ENCODE results near the gene CYB5R2.

Gene CYB5R2

DNA sequence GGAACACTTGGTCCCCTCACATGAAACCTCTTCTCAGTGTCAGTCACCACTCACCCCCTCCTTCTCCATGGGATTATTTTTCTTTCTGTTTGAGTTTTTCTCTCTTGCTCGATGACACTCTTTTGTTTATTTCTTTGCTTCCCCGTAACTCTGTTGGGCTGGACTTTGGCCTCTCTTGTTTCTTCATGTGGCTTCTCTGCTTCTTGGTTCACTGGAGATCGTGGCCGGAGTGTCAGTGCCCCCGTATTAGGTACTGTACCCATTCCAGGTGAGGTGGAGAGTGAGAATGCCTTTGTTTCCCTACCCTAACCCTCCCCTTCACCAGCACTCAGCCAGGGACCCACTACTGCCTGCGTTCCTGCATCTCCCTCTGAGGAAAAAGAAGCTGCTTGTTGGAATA, 32.5 kb downstream of the CYB5R2 start:
- TF ChIP-seq RAD21 (IDR thresholded peaks at IDR 0.05; ENCODE audit: low read depth) = no peak
- TF ChIP-seq NFIC (IDR thresholded peaks at IDR 0.05) = no peak

- no peak for TF ChIP-seq REST (IDR thresholded peaks at IDR 0.05; ENCODE audit: low read depth)
- TF ChIP-seq NFIC (IDR thresholded peaks at IDR 0.05) = peak; percentile 64
- TF ChIP-seq, protein P1, sequence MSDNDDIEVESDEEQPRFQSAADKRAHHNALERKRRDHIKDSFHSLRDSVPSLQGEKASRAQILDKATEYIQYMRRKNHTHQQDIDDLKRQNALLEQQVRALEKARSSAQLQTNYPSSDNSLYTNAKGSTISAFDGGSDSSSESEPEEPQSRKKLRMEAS (IDR thresholded peaks at IDR 0.05) = no peak
- TF ChIP-seq TCF12 (IDR thresholded peaks at IDR 0.05; ENCODE audit: low read depth) = no peak
Observed at GRCh38 chr11:7639643-7640025, 33.7 kb downstream of the CYB5R2 start.

DNA sequence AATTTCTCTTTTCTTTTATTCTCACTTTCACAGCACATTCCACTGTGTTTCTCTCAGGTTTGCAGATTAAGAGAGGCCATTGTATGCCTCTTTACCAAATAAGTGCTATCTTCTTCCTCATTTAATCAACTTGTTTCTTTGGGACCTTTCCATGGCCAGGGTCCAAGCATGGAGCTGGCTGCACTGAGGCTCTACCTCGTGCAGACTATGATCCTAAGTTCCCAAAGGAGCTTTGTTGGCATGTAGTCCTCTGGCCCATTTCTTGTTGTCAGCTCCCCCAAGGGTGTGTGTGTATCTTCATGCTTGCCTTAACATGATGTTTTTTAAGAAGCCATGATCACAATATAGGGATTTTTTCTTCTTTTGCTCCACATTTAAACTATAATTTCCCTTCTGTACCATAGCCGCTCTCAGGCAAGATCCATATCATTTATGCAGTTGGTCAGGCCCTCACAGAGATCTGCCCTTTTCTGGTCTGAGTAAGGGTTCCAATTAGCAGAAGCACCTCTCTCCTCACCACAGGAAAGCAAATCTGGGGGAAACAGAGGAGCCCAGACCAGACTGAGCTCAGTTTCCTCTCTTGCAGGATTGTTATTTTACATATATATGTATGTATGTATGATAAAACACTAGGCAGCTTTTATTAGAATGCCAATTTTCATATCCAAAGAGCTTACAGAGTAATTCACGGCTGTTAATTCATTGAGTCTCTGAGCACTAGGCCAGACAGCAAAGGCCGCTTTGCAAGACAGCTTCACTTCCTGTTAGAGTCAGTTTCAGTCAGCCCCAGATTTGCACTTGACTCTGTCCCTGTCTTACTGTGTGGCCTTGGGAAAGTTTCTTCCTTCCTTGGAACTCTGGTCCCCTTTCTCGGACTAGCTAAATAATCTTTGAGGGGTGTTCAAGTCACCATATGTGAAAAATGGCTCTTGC, 34.3 kb downstream of the CYB5R2 start:
- TF ChIP-seq RAD21 (IDR thresholded peaks at IDR 0.05; ENCODE audit: low read depth) = no peak
- TF ChIP-seq TEAD4 (IDR thresholded peaks at IDR 0.05) = no peak
- no peak for TF ChIP-seq FOXM1 (IDR thresholded peaks at IDR 0.05; ENCODE audit: borderline replicate concordance, low read depth)
- no peak for TF ChIP-seq ZBTB7A (IDR thresholded peaks at IDR 0.05; ENCODE audit: low read depth)
- TF ChIP-seq, protein P1 (IDR thresholded peaks at IDR 0.05) = no peak
- TF ChIP-seq REST (IDR thresholded peaks at IDR 0.05; ENCODE audit: low read depth) = no peak
- TF ChIP-seq, protein P2, sequence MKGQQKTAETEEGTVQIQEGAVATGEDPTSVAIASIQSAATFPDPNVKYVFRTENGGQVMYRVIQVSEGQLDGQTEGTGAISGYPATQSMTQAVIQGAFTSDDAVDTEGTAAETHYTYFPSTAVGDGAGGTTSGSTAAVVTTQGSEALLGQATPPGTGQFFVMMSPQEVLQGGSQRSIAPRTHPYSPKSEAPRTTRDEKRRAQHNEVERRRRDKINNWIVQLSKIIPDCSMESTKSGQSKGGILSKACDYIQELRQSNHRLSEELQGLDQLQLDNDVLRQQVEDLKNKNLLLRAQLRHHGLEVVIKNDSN (IDR thresholded peaks at IDR 0.05) = no peak
- no peak for TF ChIP-seq EGR1 (IDR thresholded peaks at IDR 0.05)
- TF ChIP-seq YY1 (IDR thresholded peaks at IDR 0.05; ENCODE audit: low read depth) = no peak
- TF ChIP-seq TAF1 (IDR thresholded peaks at IDR 0.05; ENCODE audit: low read depth) = no peak
- no peak for TF ChIP-seq NFIC (IDR thresholded peaks at IDR 0.05)

DNA sequence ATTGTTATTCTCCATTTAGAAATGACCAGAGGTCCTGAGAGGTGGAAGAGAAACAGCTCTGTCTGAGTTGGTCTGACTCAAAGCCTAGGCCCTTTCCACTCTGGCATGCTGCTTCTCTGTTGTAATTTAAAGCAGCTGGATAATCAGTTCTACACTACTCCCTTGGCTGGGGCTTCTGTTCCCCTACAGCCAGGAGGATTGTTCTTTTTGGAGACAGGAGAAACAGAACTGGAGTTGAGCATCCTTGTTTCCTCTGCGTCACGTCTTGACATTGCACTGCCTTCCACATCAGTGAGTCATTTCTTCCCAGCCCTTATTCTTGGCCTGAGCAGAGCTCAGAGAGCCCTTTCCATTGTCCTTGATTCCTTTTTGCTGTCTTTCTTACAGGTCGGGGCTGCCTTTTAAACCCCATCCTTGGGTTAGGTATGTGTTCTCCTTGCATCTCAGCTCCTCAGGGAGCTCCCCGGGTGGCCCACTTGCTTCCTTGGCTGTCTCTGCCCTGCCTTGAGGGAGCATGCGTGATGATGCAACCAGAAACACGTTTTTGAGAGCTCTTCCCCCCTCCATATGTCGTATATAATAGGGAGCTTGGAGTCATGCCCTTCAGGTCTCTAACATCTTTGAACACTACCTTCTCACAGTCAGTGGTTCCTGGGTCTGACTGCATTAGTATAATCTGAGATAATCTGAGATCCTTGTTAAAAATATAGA, 35.7 kb downstream of the CYB5R2 start:
- TF ChIP-seq TAF1 (IDR thresholded peaks at IDR 0.05; ENCODE audit: low read depth) (no peak), EP300 (IDR thresholded peaks at IDR 0.05; ENCODE audit: borderline replicate concordance) (no peak), REST (IDR thresholded peaks at IDR 0.05; ENCODE audit: low read depth) (no peak), NFIC (IDR thresholded peaks at IDR 0.05) (no peak), ZBTB7A (IDR thresholded peaks at IDR 0.05; ENCODE audit: low read depth) (no peak), YY1 (IDR thresholded peaks at IDR 0.05; ENCODE audit: low read depth) (no peak), TCF12 (IDR thresholded peaks at IDR 0.05; ENCODE audit: low read depth) (no peak)
- TF ChIP-seq, protein P2 (IDR thresholded peaks at IDR 0.05) = no peak

GRCh38 chr11:7636350-7636749, 37.0 kb downstream of the CYB5R2 start:
- no peak for TF ChIP-seq CREB1 (IDR thresholded peaks at IDR 0.05; ENCODE audit: low read depth)
- no peak for TF ChIP-seq TEAD4 (IDR thresholded peaks at IDR 0.05)
